Mesendoderm (in vitro differentiated cells): ENCODE results near the gene SPINK5.

Experiments used
- DNase-seq: peaks from one replicate; pipeline ENCODE4 v3.0.0; 2013
- H2AK5ac ChIP-seq: 2 replicates; pipeline ENCODE4 v1.6.1; 2013; ENCODE audit warnings: low read length, inconsistent platforms
- H2BK120ac ChIP-seq: 2 replicates; pipeline ENCODE4 v1.6.1; 2013; ENCODE audit warnings: low read depth, mild to moderate bottlenecking, low read length, moderate library complexity, mixed read lengths
- H2BK15ac ChIP-seq: replicated peaks from 2 replicates; pipeline ENCODE4 v1.6.1; 2013; ENCODE audit warnings: low read depth, mild to moderate bottlenecking, moderate library complexity
- H2BK5ac ChIP-seq: 2 replicates; pipeline ENCODE4 v1.6.1; 2013; ENCODE audit warnings: low read length, inconsistent platforms
- H3K18ac ChIP-seq: 2 replicates; pipeline ENCODE4 v1.6.1; 2013; ENCODE audit warnings: mild to moderate bottlenecking, low read length, mixed read lengths
- H3K23ac ChIP-seq: one replicate; pipeline ENCODE4 v1.6.1; 2013; ENCODE audit warnings: low read length
- H3K27ac ChIP-seq: 2 replicates; pipeline ENCODE4 v1.5.1; 2013; ENCODE audit warnings: low read depth, mild to moderate bottlenecking, inconsistent platforms, low read length, moderate library complexity
- H3K27me3 ChIP-seq: 2 replicates; pipeline ENCODE4 v1.6.1; 2013; ENCODE audit warnings: low read length, control low read depth, mild to moderate bottlenecking, inconsistent platforms; ENCODE audit not compliant: insufficient read depth, poor library complexity
- H3K36me3 ChIP-seq: 2 replicates; pipeline ENCODE4 v1.6.1; 2013; ENCODE audit warnings: low read length, inconsistent platforms; ENCODE audit not compliant: control insufficient read depth, insufficient read depth
- H3K4ac ChIP-seq: one replicate; pipeline ENCODE4 v1.6.1; 2013; ENCODE audit warnings: low read depth, mild to moderate bottlenecking, low read length, moderate library complexity
- H3K4me1 ChIP-seq: 2 replicates; pipeline ENCODE4 v1.6.1; 2013; ENCODE audit warnings: low read depth, low read length, inconsistent platforms; ENCODE audit not compliant: control insufficient read depth
- H3K4me2 ChIP-seq: 2 replicates; pipeline ENCODE4 v1.6.1; 2013; ENCODE audit warnings: low read length
- H3K4me3 ChIP-seq: 2 replicates; pipeline ENCODE4 v1.5.1; 2013; ENCODE audit warnings: mild to moderate bottlenecking, low read length
- H3K56ac ChIP-seq: one replicate; pipeline ENCODE4 v1.6.1; 2013; ENCODE audit warnings: low read length
- H3K79me1 ChIP-seq: 2 replicates; pipeline ENCODE4 v1.6.1; 2013; ENCODE audit warnings: low read length, inconsistent platforms
- H3K79me2 ChIP-seq: 2 replicates; pipeline ENCODE4 v1.6.1; 2013; ENCODE audit warnings: mild to moderate bottlenecking, low read length; ENCODE audit not compliant: control insufficient read depth, insufficient read depth
- H3K9ac ChIP-seq: 2 replicates; pipeline ENCODE4 v1.6.1; 2013; ENCODE audit warnings: low read length, inconsistent platforms
- H4K5ac ChIP-seq: one replicate; pipeline ENCODE4 v1.6.1; 2013; ENCODE audit warnings: low read length
- H4K8ac ChIP-seq: one replicate; pipeline ENCODE4 v1.6.1; 2013; ENCODE audit warnings: low read depth, mild to moderate bottlenecking, control low read depth, low read length, moderate library complexity
- WGBS: extraction: QIAGEN DNeasy Blood & Tissue Kit; methylation state at CpG from one replicate; pipeline ENCODE4 v1.1.7; 2013; ENCODE audit warnings: low lambda C conversion rate, missing lambda C conversion rate; ENCODE audit not compliant: insufficient coverage; ENCODE audit errors: extremely low coverage; 5-methylcytosine and 5-hydroxymethylcytosine counted together

Gene SPINK5

GRCh38 chr5:148104226-148104625, 40.4 kb downstream of the SPINK5 start:
- no peak overlapping the region for H2BK5ac ChIP-seq
- H3K27ac ChIP-seq = no peak overlapping the region
- DNase-seq = no peak
- no peak overlapping the region for H2BK120ac ChIP-seq
- no peak overlapping the region for H3K9ac ChIP-seq
- no peak overlapping the region for H4K8ac ChIP-seq
- H3K4me1 ChIP-seq = no peaks in the 10 kb centered on the region
- no peaks in the 10 kb centered on the region for H3K27me3 ChIP-seq
- H3K23ac ChIP-seq = no peak overlapping the region
- no peak overlapping the region for H3K18ac ChIP-seq
- no peaks in the 10 kb centered on the region for H3K79me1 ChIP-seq
- no peak overlapping the region for H3K4me3 ChIP-seq
- H3K36me3 ChIP-seq = no peaks in the 10 kb centered on the region
- no peak overlapping the region for H2BK15ac ChIP-seq
- H3K4ac ChIP-seq = no peak overlapping the region
- no peak overlapping the region for H2AK5ac ChIP-seq
- H3K4me2 ChIP-seq = no peak overlapping the region
- H4K5ac ChIP-seq = no peak overlapping the region
- H3K56ac ChIP-seq = no peak overlapping the region
- H3K79me2 ChIP-seq = no peaks in the 10 kb centered on the region
- no CpG with 5 or more reads among the region's 1 CpG for WGBS

GRCh38 chr5:148107608-148108007, 43.8 kb downstream of the SPINK5 start:
- no peak overlapping the region for H2BK15ac ChIP-seq
- H3K27ac ChIP-seq = no peak overlapping the region
- no peak overlapping the region for H2BK120ac ChIP-seq
- H3K23ac ChIP-seq = no peak overlapping the region
- no peak overlapping the region for H4K8ac ChIP-seq
- H3K4ac ChIP-seq = no peak overlapping the region
- H2AK5ac ChIP-seq = no peak overlapping the region
- H3K79me1 ChIP-seq = no peaks in the 10 kb centered on the region
- DNase-seq = peak; percentile 64
- no peaks in the 10 kb centered on the region for H3K36me3 ChIP-seq
- no CpG with 5 or more reads among the region's 3 CpGs for WGBS
- H3K79me2 ChIP-seq = no peaks in the 10 kb centered on the region
- no peak overlapping the region for H3K9ac ChIP-seq
- no peak overlapping the region for H2BK5ac ChIP-seq
- H3K4me1 ChIP-seq = no peaks in the 10 kb centered on the region
- H3K56ac ChIP-seq = no peak overlapping the region
- H3K4me2 ChIP-seq = no peak overlapping the region
- H3K18ac ChIP-seq = no peak overlapping the region
- H4K5ac ChIP-seq = no peak overlapping the region
- H3K4me3 ChIP-seq = no peak overlapping the region
- no peaks in the 10 kb centered on the region for H3K27me3 ChIP-seq

GRCh38 chr5:148113243-148113642, 49.5 kb downstream of the SPINK5 start:
- no peak for DNase-seq
- no peaks in the 10 kb centered on the region for H3K4me1 ChIP-seq
- H4K5ac ChIP-seq = no peak overlapping the region
- H3K79me1 ChIP-seq = no peaks in the 10 kb centered on the region
- H4K8ac ChIP-seq = no peak overlapping the region
- no peak overlapping the region for H3K18ac ChIP-seq
- no peak overlapping the region for H3K23ac ChIP-seq
- H3K9ac ChIP-seq = no peak overlapping the region
- no peaks in the 10 kb centered on the region for H3K27me3 ChIP-seq
- no peak overlapping the region for H2BK120ac ChIP-seq
- no peak overlapping the region for H3K4me2 ChIP-seq
- no peaks in the 10 kb centered on the region for H3K79me2 ChIP-seq
- H3K4me3 ChIP-seq = no peak overlapping the region
- no peaks in the 10 kb centered on the region for H3K36me3 ChIP-seq
- H3K4ac ChIP-seq = no peak overlapping the region
- no peak overlapping the region for H3K27ac ChIP-seq
- H2BK5ac ChIP-seq = no peak overlapping the region
- H2BK15ac ChIP-seq = no peak overlapping the region
- H3K56ac ChIP-seq = no peak overlapping the region
- no peak overlapping the region for H2AK5ac ChIP-seq

- H3K27ac ChIP-seq = no peak overlapping the region
- no peak overlapping the region for H3K9ac ChIP-seq
- H3K36me3 ChIP-seq = no peaks in the 10 kb centered on the region
- no peaks in the 10 kb centered on the region for H3K79me2 ChIP-seq
- H3K27me3 ChIP-seq = no peaks in the 10 kb centered on the region
- H4K8ac ChIP-seq = no peak overlapping the region
- no peak overlapping the region for H2BK15ac ChIP-seq
- H3K79me1 ChIP-seq = no peaks in the 10 kb centered on the region
- no CpG with 5 or more reads among the region's 3 CpGs for WGBS
- H2BK5ac ChIP-seq = no peak overlapping the region
- H3K4ac ChIP-seq = no peak overlapping the region
- no peak overlapping the region for H3K4me2 ChIP-seq
- H3K56ac ChIP-seq = no peak overlapping the region
- no peak overlapping the region for H3K23ac ChIP-seq
- H2AK5ac ChIP-seq = no peak overlapping the region
- H3K4me3 ChIP-seq = no peak overlapping the region
- H3K4me1 ChIP-seq = no peaks in the 10 kb centered on the region
- no peak overlapping the region for H2BK120ac ChIP-seq
- H4K5ac ChIP-seq = no peak overlapping the region
- no peak overlapping the region for H3K18ac ChIP-seq
- no peak for DNase-seq
These were observed 56.5 kb downstream of the SPINK5 start for GRCh38 chr5:148120317-148120716.

GRCh38 chr5:148125641-148126040, 61.9 kb downstream of the SPINK5 start:
- Histone ChIP-seq H3K27ac (no peak overlapping the region), H3K23ac (no peak overlapping the region), H3K36me3 (no peaks in the 10 kb centered on the region), H2BK5ac (no peak overlapping the region), H3K18ac (no peak overlapping the region), H3K27me3 (no peaks in the 10 kb centered on the region), H2AK5ac (no peak overlapping the region), H3K4ac (no peak overlapping the region), H3K79me2 (no peaks in the 10 kb centered on the region), H4K8ac (no peak overlapping the region), H3K9ac (no peak overlapping the region), H4K5ac (no peak overlapping the region), H3K79me1 (no peaks in the 10 kb centered on the region), H2BK15ac (no peak overlapping the region), H3K4me2 (no peak overlapping the region), H3K4me3 (no peak overlapping the region), H3K56ac (no peak overlapping the region), H2BK120ac (no peak overlapping the region), H3K4me1 (no peaks in the 10 kb centered on the region)
- peak; percentile 28 for DNase-seq
- no CpG with 5 or more reads among the region's 3 CpGs for WGBS

- no peak overlapping the region for H3K4ac ChIP-seq
- WGBS = no CpG with 5 or more reads among the region's 5 CpGs
These were observed 71.6 kb downstream of the SPINK5 start for GRCh38 chr5:148135091-148136048.

More at GRCh38 chr5:148135091-148136048, 71.6 kb downstream of the SPINK5 start:
- Histone ChIP-seq H3K18ac (no peak overlapping the region), H3K56ac (no peak overlapping the region), H2BK5ac (no peak overlapping the region), H3K4me1 (no peaks in the 10 kb centered on the region), H3K9ac (no peak overlapping the region), H3K36me3 (no peaks in the 10 kb centered on the region), H2AK5ac (no peak overlapping the region), H4K8ac (no peak overlapping the region), H3K27me3 (no peaks in the 10 kb centered on the region), H3K4me3 (no peak overlapping the region), H3K4me2 (no peak overlapping the region), H2BK120ac (no peak overlapping the region), H2BK15ac (no peak overlapping the region), H4K5ac (no peak overlapping the region), H3K23ac (no peak overlapping the region), H3K79me1 (no peaks in the 10 kb centered on the region), H3K27ac (no peak overlapping the region), H3K79me2 (no peaks in the 10 kb centered on the region)
- DNase-seq = no peak
